GM21528 (cell line): ENCODE measurements around the gene NRM.
A peak's percentile ranks its signal among the peaks of the same experiment; 100 is the strongest.
"Not testable (repeated sequence)": the region's sequence is repeated elsewhere in the genome, so short reads cannot be mapped to it uniquely, and the experiment has no call there.

Source experiments
- ATAC-seq: cut with Tn5 transposase; IDR thresholded peaks from one replicate; pipeline ENCODE4 v1.9.1; 2021; ENCODE audit warnings: mild to moderate bottlenecking, moderate library complexity; ENCODE audit not compliant: unreplicated experiment, low FRiP score

The NRM gene

GRCh38 chr6:30672445-30673253 lies 18.1 kb downstream of the NRM start, which contains the start of gene DHX16:
Gene DHX16 (minus strand): TSS chr6:30673006. CDS start chr6:30672841, 165 bp downstream.
- peak; percentile 70 for ATAC-seq

- ATAC-seq: no peak
Measured at GRCh38 chr6:30670760-30671527, 19.8 kb downstream of the NRM start.

GRCh38 chr6:30666300-30666699 lies 24.5 kb downstream of the NRM start:
- not testable (repeated sequence) for ATAC-seq

GRCh38 chr6:30664994-30665767 lies 25.6 kb downstream of the NRM start:
- ATAC-seq: no peak

GRCh38 chr6:30657922-30658321 lies 32.9 kb downstream of the NRM start:
- ATAC-seq: not testable (repeated sequence)

GRCh38 chr6:30657454-30657853 lies 33.3 kb downstream of the NRM start:
- no peak for ATAC-seq

- ATAC-seq: no peak
Measured at GRCh38 chr6:30656513-30656912, 34.3 kb downstream of the NRM start.

- ATAC-seq: no peak
Measured at GRCh38 chr6:30655743-30656094, 35.1 kb downstream of the NRM start.

GRCh38 chr6:30654798-30655742 lies 35.7 kb downstream of the NRM start:
- no peak for ATAC-seq

GRCh38 chr6:30651143-30651542 lies 39.6 kb downstream of the NRM start:
- ATAC-seq: no peak

GRCh38 chr6:30647242-30648116 lies 43.3 kb downstream of the NRM start:
- peak; percentile 54 for ATAC-seq

GRCh38 chr6:30646450-30647241 lies 44.1 kb downstream of the NRM start, which contains the start of gene C6orf136:
Gene C6orf136 (plus strand): TSS chr6:30647133. CDS start chr6:30647232, 99 bp downstream.
- peak; percentile 52 for ATAC-seq

GRCh38 chr6:30645989-30646388 lies 44.8 kb downstream of the NRM start:
- no peak for ATAC-seq

GRCh38 chr6:30644769-30645168 lies 46.0 kb downstream of the NRM start:
- ATAC-seq: no peak

GRCh38 chr6:30643656-30644055 lies 47.1 kb downstream of the NRM start:
- ATAC-seq: no peak

- no peak for ATAC-seq
Measured at GRCh38 chr6:30641048-30641447, 49.7 kb downstream of the NRM start.

GRCh38 chr6:30640481-30640880 lies 50.3 kb downstream of the NRM start:
- no peak for ATAC-seq
